COLO829 (cell line): ENCODE data around the gene SLC2A4RG.

ENCODE experiments used
- DNase-seq: peaks from one replicate; pipeline ENCODE4 v3.0.0; 2012; ENCODE audit warnings: low spot score

The SLC2A4RG gene

DNA sequence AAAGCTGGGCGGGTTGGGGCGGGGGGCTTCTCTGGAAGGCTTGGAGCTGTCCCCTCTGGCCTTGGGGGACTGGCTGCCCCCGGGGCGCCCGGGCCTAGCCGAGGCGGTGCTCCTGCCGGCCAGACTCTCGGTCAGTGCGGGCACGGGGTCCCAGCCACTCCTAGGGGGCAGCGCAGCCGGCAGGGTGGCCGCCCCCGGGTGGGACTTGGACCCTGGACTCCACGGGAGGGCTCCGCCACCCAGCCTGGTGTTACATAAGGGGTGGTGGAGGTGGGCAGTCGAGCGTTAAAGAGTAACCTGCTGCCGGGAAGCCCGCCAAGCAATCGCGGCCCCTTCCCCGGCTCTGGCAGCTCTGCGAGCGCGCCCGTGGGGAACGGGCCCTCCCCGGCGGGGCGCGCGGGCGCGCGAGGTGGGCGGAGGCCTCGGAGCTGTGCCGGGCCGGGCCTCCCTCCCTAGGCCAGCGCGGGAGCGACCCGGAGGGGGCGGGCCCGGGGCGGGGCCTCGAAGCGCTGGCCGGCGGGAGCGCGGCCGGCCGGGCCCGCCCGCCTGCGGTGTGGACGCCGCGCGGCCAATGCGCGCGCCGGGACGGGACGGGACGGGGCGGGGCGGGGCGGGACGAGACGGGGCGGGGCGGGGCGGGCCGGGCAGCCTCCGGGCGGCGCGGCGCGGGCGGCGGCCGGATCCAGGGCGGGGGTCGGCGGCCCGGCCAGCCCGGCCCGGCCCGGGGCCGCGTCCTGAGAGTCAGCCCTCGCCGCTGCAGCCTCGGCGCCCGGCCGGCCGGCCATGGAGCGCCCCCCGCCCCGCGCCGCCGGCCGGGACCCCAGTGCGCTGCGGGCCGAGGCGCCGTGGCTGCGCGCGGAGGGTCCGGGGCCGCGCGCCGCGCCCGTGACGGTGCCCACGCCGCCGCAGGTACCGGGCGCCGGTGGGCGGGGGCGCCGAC lies at the start of gene SLC2A4RG:
Gene SLC2A4RG, plus strand, starts transcription at position 647 of the 940 bp plus-strand sequence. Its CDS starts 137 bp downstream, at position 784.
- peak; percentile 89 for DNase-seq

- no peak for DNase-seq
These were observed 49.3 kb upstream of the SLC2A4RG start for GRCh38 chr20:63690003-63690897.

GRCh38 chr20:63690898-63691710 lies 48.5 kb upstream of the SLC2A4RG start:
- no peak for DNase-seq

DNA sequence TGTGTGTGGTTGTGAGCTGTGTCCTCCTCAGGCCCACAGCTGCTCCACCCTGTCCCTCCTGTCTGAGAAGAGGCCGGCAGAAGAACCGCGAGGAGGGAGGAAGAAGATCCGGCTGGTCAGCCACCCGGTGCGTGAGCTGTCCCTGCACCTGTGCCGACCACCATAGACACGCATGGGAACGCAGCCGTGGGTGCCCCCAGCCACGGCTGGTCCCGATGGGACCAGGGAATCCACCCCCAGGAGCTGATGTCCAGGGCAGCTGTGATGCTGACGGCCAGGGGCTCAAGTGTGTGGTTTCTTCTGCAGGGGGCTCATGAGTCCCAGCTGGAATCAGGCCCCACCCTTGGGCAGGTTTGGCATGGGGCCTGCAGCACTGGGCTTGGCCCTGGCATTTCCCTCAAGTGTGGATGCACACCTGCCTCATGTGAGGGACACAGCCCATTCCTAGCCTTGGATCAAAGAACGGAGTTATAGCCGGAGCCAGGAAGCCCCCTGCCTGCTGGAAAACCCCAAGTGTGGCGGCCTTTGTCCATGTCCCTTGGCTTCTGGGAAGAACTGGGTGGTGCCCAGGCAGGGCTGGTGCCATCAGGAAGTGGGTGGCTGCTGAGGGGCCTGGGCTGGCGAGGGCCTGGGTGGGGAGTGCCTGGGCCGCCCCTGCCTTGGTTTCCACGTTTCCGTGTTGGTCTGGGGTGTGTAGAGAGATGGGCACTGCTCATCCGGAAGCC lies 47.7 kb upstream of the SLC2A4RG start:
- DNase-seq = no peak

DNA sequence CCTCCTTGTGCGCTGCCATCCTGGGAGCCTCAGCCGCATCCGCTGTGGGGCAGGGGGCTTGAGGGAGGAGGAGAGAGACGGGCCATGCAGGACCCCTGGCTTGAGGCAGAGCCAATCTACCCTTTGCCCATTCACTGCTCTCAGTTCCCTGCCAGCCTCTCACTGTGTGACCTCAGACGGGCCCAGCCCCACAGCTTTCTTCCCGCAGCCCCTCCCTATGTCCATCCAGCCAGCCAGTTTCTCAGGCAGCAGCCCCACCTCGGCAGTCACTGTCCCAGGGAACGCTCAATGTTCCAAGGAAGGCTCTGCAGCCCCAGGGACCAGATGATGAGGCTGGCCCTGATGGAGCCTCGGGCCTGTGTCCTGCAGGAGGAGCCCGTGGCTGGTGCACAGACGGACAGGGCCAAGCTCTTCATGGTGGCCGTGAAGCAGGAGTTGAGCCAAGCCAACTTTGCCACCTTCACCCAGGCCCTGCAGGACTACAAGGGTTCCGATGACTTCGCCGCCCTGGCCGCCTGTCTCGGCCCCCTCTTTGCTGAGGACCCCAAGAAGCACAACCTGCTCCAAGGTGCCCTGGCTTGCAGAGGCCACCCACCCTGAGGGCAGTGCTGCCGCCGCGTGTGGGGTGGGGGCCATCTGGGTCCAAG lies 47.0 kb upstream of the SLC2A4RG start:
- no peak for DNase-seq

GRCh38 chr20:63693083-63693732 lies 46.4 kb upstream of the SLC2A4RG start:
- DNase-seq = no peak

DNA sequence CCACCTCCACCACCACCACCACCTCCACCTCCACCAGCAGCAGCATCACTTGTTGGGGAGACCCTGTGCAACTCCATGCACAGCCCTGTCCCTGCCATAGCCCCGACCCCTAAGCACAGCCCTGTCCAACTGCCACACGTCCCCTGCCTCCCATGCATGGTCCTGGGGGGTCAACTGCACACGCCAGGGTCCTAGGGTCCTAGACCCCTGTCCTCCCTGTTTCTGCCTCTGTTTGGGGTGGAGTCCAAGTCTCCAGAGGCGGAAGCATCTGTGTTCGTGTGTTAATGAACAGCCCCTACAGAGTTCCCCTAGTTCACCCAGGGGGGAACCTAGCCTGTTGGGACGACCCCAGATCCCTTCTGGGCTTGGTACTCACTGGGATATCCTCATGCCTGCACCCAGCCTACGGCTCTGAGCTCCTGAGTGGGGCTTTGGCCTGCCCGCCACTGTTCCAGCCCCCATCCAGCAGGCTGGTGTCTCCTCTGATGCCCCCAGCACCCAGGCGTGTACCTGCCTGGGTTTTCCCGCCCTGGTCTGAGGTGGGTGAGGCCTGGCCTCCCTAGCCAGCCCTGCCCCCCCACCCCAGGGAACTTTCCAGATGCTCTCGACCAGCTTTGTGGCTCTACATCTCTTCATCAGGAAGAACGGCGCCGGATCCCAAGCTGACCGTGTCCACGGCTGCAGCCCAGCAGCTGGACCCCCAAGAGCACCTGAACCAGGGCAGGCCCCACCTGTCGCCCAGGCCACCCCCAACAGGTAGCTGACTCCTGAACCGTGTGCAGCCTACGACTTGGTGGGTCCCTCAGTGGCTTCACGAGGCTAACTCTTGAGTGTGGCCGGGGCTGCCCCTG lies 45.6 kb upstream of the SLC2A4RG start:
- DNase-seq = no peak

GRCh38 chr20:63694584-63695423 lies 44.8 kb upstream of the SLC2A4RG start:
- no peak for DNase-seq

- DNase-seq = no peak
These were observed 43.9 kb upstream of the SLC2A4RG start for GRCh38 chr20:63695424-63696305.

- DNase-seq = no peak
These were observed 43.3 kb upstream of the SLC2A4RG start for GRCh38 chr20:63696306-63696627.

GRCh38 chr20:63696628-63697356 lies 42.8 kb upstream of the SLC2A4RG start, which contains the start of gene TNFRSF6B:
TNFRSF6B (plus strand) TSS chr20:63696652; CDS start chr20:63696768, 116 bp downstream.
- DNase-seq = no peak

GRCh38 chr20:63697357-63697867 lies 42.2 kb upstream of the SLC2A4RG start:
- DNase-seq = no peak

- DNase-seq = no peak
These were observed 41.6 kb upstream of the SLC2A4RG start for GRCh38 chr20:63697868-63698545.

DNA sequence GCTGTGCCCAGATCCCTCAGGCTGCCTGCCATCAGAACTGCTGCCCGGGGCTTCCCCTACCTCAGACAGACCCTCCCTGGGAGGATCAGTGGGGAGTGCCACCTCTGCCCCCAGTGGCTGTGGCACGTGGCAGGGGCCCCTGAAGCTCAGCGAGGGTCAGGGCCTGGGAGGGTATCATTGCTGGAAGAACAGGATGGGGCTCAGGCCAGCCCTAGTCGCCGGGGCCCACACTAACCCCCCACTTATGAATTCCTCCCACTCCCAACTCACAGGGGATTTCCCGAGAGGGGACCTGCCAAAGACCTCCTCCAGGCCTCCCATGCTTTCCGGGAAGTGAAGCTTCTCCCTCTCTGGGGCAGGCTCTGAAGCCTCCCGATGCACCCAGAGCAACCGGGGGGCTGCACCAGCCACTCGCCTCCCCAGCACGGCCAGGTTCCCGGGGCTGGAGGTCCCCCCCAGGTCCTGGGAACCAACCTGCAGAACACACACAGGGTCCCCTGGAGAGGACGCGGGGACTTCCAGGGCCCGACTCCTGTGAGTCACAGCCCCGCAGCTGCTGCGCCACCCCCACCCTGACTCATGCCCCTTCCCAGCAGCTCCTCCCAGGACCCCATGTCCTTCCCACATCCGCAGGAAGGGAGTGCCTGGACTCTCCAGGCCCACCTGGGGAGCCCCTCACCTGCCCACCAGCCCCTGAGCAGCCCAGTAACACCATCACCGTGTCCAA lies 40.7 kb upstream of the SLC2A4RG start:
- no peak for DNase-seq
